ENCODE measurements around the gene CELF1.

CELF1 gene

GRCh38 chr11:47523490-47524225 is 29.3 kb downstream of the CELF1 start:
- H4K20me1 ChIP-seq (ENCODE audit: insufficient read depth, low read length, poor library complexity, severe bottlenecking), result peaks cover 85% of the 10 kb centered on the region
- TF ChIP-seq CTCF (conservative IDR thresholded peaks at IDR 0.05; ENCODE audit: low read length) (no peak), EZH2phosphoT487 (IDR thresholded peaks at IDR 0.05; ENCODE audit: borderline replicate concordance) (no peak)
- H3K4me1 ChIP-seq (ENCODE audit: insufficient read depth, low read length, poor library complexity, severe bottlenecking), result peaks cover 37% of the 10 kb centered on the region
- peak overlapping the region; percentile 17 for H3K9ac ChIP-seq (ENCODE audit: low read depth, low read length, poor library complexity, severe bottlenecking)
- no peak overlapping the region for H2AFZ ChIP-seq (ENCODE audit: low read length)
- peaks cover 93% of the 10 kb centered on the region for H3K79me2 ChIP-seq (ENCODE audit: insufficient read depth, low read length)
- H3K4me3 ChIP-seq (ENCODE audit: low read length, poor library complexity, severe bottlenecking), result peak overlapping the region; percentile 32
- H3F3A ChIP-seq (ENCODE audit: low read depth), result peaks cover 12% of the 10 kb centered on the region; the same call in 1 of the 2 replicates
- no peaks in the 10 kb centered on the region for H3K27me3 ChIP-seq (ENCODE audit: insufficient read depth, low read length, poor library complexity, severe bottlenecking)
- H3K9me3 ChIP-seq (ENCODE audit: insufficient read depth, low read depth, low read length), result no peaks in the 10 kb centered on the region
- no peaks in the 10 kb centered on the region for H3K9me2 ChIP-seq (replicated peaks; ENCODE audit: low read depth, low read length)
- H3K36me3 ChIP-seq (ENCODE audit: insufficient read depth, low read length), result peaks cover 24% of the 10 kb centered on the region; the same call in 1 of the 2 replicates
- H3K4me2 ChIP-seq (ENCODE audit: low read depth, low read length, poor library complexity, severe bottlenecking), result peak overlapping the region; percentile 48

GRCh38 chr11:47518212-47518964 is 34.5 kb downstream of the CELF1 start:
- peak overlapping the region; percentile 42 for H3K9ac ChIP-seq (ENCODE audit: low read depth, low read length, poor library complexity, severe bottlenecking)
- peaks cover 83% of the 10 kb centered on the region for H4K20me1 ChIP-seq (ENCODE audit: insufficient read depth, low read length, poor library complexity, severe bottlenecking)
- H3K4me2 ChIP-seq (ENCODE audit: low read depth, low read length, poor library complexity, severe bottlenecking), result peak overlapping the region; percentile 56

More at GRCh38 chr11:47518212-47518964, 34.5 kb downstream of the CELF1 start:
- H3K9me3 ChIP-seq (ENCODE audit: insufficient read depth, low read depth, low read length), result no peaks in the 10 kb centered on the region
- no peak overlapping the region for H2AFZ ChIP-seq (ENCODE audit: low read length)
- no peaks in the 10 kb centered on the region for H3K27me3 ChIP-seq (ENCODE audit: insufficient read depth, low read length, poor library complexity, severe bottlenecking)
- H3K9me2 ChIP-seq (replicated peaks; ENCODE audit: low read depth, low read length), result no peaks in the 10 kb centered on the region
- peaks cover 92% of the 10 kb centered on the region for H3K79me2 ChIP-seq (ENCODE audit: insufficient read depth, low read length)
- H3K4me3 ChIP-seq (ENCODE audit: low read length, poor library complexity, severe bottlenecking), result peak overlapping the region; percentile 36
- H3K4me1 ChIP-seq (ENCODE audit: insufficient read depth, low read length, poor library complexity, severe bottlenecking), result peaks cover 49% of the 10 kb centered on the region
- no peaks in the 10 kb centered on the region; the same call in 1 of the 2 replicates for H3K36me3 ChIP-seq (ENCODE audit: insufficient read depth, low read length)
- peaks cover 11% of the 10 kb centered on the region; the same call in 1 of the 2 replicates for H3F3A ChIP-seq (ENCODE audit: low read depth)
- TF ChIP-seq CTCF (conservative IDR thresholded peaks at IDR 0.05; ENCODE audit: low read length), result no peak
- TF ChIP-seq EZH2phosphoT487 (IDR thresholded peaks at IDR 0.05; ENCODE audit: borderline replicate concordance), result no peak
